Endothelial cell (in vitro differentiated cells): ENCODE data around the gene FBXW7. TPM values are rescaled to one million over a fixed set of nuclear protein-coding genes. Genes with fewer than 3 reads are reported as not detected.

Source experiments
- DNase-seq: peaks from one replicate; pipeline ENCODE4 v3.0.0; 2021; ENCODE audit warnings: low spot score
- H3K27ac Mint-ChIP-seq: one replicate; pipeline ENCODE4 v1.8.0; 2021; ENCODE audit warnings: mixed read lengths, inconsistent platforms; ENCODE audit not compliant: unreplicated experiment
- H3K27me3 Mint-ChIP-seq: one replicate; pipeline ENCODE4 v1.8.0; 2021; ENCODE audit warnings: mild to moderate bottlenecking, moderate library complexity, mixed read lengths, inconsistent platforms; ENCODE audit not compliant: unreplicated experiment
- H3K36me3 Mint-ChIP-seq: one replicate; pipeline ENCODE4 v1.8.0; 2021; ENCODE audit warnings: mild to moderate bottlenecking, low read depth, mixed read lengths, inconsistent platforms; ENCODE audit not compliant: unreplicated experiment
- H3K4me1 Mint-ChIP-seq: one replicate; pipeline ENCODE4 v1.8.0; 2021; ENCODE audit warnings: mild to moderate bottlenecking, mixed read lengths, inconsistent platforms; ENCODE audit not compliant: unreplicated experiment
- H3K4me3 Mint-ChIP-seq: one replicate; pipeline ENCODE4 v1.8.0; 2021; ENCODE audit warnings: mild to moderate bottlenecking, mixed read lengths, inconsistent platforms; ENCODE audit not compliant: unreplicated experiment
- H3K9me3 Mint-ChIP-seq: one replicate; pipeline ENCODE4 v1.8.0; 2021; ENCODE audit warnings: mixed read lengths, inconsistent platforms; ENCODE audit not compliant: unreplicated experiment
- total RNA-seq: library from RNA; stranded (reverse); fragmentation: NEBNext Ultra II Directional; extraction: Animal tissue kit (Norgen Biotek cat#: 25700); gene quantifications from one replicate; pipeline ENCODE4 v1.2.1, GENCODE V29; 2021; ENCODE audit not compliant: unreplicated experiment
- TF ChIP-seq, protein P1 (sequence below): fragments of 200-600 bp; sonication (generic); IDR thresholded peaks from one replicate; pipeline ENCODE4 v1.5.0; 2021; ENCODE audit warnings: antibody characterized with exemption; ENCODE audit not compliant: unreplicated experiment

FBXW7 gene
- total RNA-seq, 1 donor from 2014 or later, result 44.7 TPM

DNA sequence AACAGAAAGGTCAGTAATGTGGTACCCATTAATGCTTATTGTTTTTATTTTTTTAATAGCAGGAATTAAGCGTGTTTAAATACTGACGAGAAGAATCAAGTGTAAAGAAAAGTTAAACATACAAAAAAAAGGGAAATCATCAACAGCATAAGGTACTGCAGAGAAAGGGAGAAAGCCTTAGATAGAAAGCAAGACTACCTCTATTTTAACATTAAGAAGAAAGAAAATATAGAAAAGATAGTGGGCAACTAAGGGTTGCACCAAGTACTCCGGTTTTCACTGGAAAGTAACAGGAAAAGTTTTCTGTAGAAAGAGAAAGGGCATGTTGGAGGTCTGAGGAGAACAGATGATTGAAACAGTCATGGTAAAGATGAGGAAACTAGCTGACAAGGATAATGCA lies 41.9 kb downstream of the FBXW7 start:
- Mint-ChIP-seq H3K27ac (no peak overlapping the region), H3K4me1 (peaks cover 4% of the 10 kb centered on the region), H3K36me3 (no peaks in the 10 kb centered on the region), H3K27me3 (no peaks in the 10 kb centered on the region), H3K4me3 (no peak overlapping the region), H3K9me3 (no peaks in the 10 kb centered on the region)
- DNase-seq, result no peak
- TF ChIP-seq, protein P1, sequence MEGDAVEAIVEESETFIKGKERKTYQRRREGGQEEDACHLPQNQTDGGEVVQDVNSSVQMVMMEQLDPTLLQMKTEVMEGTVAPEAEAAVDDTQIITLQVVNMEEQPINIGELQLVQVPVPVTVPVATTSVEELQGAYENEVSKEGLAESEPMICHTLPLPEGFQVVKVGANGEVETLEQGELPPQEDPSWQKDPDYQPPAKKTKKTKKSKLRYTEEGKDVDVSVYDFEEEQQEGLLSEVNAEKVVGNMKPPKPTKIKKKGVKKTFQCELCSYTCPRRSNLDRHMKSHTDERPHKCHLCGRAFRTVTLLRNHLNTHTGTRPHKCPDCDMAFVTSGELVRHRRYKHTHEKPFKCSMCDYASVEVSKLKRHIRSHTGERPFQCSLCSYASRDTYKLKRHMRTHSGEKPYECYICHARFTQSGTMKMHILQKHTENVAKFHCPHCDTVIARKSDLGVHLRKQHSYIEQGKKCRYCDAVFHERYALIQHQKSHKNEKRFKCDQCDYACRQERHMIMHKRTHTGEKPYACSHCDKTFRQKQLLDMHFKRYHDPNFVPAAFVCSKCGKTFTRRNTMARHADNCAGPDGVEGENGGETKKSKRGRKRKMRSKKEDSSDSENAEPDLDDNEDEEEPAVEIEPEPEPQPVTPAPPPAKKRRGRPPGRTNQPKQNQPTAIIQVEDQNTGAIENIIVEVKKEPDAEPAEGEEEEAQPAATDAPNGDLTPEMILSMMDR, result no peak

DNA sequence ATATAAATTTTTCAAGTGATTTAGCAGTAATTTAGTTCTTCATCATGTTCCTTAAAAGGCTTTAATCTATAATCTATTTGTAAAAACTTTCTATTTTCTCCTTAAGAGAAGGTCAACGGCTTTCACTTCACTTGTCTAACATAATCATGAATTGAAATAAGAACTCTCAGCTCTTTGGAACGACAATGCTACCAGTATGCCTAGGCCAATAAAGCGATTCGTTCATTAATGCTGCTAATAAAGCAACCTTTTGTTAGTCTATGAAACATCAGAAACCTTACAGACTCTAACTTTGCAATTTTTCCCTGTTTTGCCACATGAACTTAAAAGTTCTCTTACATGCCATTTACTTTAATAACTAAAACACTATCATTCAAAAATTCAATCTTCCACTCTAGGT lies 47.6 kb downstream of the FBXW7 start:
- H3K27me3 Mint-ChIP-seq, result no peaks in the 10 kb centered on the region
- TF ChIP-seq, protein P1, result no peak
- no peaks in the 10 kb centered on the region for H3K9me3 Mint-ChIP-seq
- H3K4me3 Mint-ChIP-seq, result no peak overlapping the region
- no peaks in the 10 kb centered on the region for H3K36me3 Mint-ChIP-seq
- no peaks in the 10 kb centered on the region for H3K4me1 Mint-ChIP-seq
- H3K27ac Mint-ChIP-seq, result no peak overlapping the region
- no peak for DNase-seq

DNA sequence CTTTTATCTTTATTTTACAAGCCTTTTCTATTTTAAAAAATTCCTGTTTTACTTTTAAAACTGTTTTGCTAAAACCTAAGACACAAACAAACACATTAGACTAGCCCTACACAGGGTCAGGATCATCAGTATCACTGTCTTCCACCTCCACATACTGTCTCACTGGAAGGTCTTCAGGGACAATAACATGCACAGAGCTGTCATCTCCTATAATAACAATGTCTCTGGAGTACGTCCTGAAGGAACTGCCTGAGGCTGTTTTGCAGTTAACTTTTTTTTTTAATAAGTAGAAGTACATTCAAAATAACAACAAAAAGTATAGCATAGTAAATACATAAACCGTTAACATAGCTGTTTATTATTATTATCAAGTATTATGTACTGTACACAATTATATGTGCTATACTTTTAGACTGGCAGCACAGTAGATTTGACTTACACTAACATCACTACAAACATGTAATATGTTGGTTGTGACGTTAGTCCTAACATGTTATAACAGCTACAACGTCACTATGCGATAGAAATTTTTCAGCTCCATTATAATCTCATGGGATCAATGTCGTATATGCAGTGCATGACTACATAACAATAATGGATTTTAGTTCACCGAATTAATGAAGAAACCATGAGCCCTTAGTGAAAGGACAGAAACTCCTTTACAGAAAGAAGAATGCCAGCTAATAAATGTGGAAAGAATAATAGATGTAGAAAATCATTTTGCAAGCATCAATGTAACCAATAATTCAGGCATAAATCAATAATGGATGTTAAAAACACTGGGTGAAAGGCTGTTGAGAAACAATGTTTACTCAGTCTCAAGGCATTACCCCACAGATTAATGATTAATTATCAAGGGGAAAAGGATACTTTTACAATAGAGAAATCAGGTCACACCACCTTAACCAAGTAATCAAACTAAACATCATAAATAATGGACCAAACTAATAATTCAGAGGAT lies 49.2 kb downstream of the FBXW7 start:
- TF ChIP-seq, protein P1, result no peak
- Mint-ChIP-seq H3K4me3 (no peak overlapping the region), H3K9me3 (no peaks in the 10 kb centered on the region)

DNA sequence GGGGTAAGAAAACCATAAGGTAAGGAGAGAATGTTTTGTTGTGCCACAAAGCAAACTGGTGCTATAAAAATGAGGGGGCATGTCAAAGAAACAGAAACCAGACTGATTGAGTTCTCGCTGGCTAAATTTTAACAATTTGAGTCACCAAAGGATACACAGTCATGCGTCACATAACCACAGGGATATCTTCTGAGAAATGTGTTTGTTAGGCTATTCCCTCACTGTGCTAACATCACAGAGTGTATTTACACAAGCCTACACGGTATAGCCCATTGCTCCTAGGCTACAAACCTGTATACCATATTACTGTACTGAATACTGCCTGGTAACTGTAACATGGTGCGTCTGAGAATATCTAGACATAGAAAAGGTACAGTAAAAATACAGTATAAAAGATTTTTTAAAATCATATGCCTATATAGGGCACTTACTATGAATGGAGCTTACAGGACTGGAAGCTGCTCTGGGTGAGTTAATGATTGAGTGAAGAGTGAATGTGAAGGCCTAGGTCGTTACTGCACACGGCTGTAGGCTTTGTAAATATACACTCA lies 50.1 kb downstream of the FBXW7 start:
- Mint-ChIP-seq H3K27me3 (no peaks in the 10 kb centered on the region), H3K4me1 (no peaks in the 10 kb centered on the region), H3K9me3 (no peaks in the 10 kb centered on the region), H3K36me3 (no peaks in the 10 kb centered on the region), H3K4me3 (no peak overlapping the region), H3K27ac (no peak overlapping the region)
- DNase-seq, result no peak
- TF ChIP-seq, protein P1, result no peak

More for the DNA sequence above, 49.2 kb downstream of the FBXW7 start:
- no peak for DNase-seq
- Mint-ChIP-seq H3K27me3 (no peaks in the 10 kb centered on the region), H3K36me3 (no peaks in the 10 kb centered on the region), H3K4me1 (no peaks in the 10 kb centered on the region), H3K27ac (no peak overlapping the region)

DNA sequence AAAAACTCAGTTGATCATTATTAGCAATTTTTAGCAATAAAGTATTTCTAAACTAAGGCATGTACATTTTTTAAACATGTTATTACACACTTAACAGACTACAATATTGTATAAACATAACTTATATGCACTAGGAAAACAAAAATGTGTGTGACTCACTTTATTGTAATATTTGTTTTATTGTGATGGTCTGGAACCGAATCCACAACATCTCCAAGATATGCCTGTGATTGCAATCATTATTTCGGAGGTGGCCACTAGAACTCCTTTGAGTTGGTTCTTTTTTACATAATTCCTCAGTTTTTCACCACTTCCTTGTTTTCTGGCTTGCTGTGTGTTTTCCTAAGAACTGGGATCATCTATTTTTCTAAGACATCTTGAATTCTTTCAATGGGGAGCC lies 53.7 kb downstream of the FBXW7 start:
- H3K27me3 Mint-ChIP-seq, result no peaks in the 10 kb centered on the region
- DNase-seq, result no peak
- H3K9me3 Mint-ChIP-seq, result no peaks in the 10 kb centered on the region
- H3K36me3 Mint-ChIP-seq, result no peaks in the 10 kb centered on the region
- H3K4me3 Mint-ChIP-seq, result no peak overlapping the region
- no peak overlapping the region for H3K27ac Mint-ChIP-seq
- peaks cover 7% of the 10 kb centered on the region for H3K4me1 Mint-ChIP-seq
- TF ChIP-seq, protein P1, result no peak
